ENCODE data around the gene PSKH1. TPM values are rescaled to one million over a fixed set of nuclear protein-coding genes. Genes with fewer than 3 reads are reported as not detected.
"Not testable (repeated sequence)": the region's sequence is repeated elsewhere in the genome, so short reads cannot be mapped to it uniquely, and the experiment has no call there.

Gene PSKH1
- total RNA-seq (2014; rRNA removed; shearing (Covaris generic)) = 3.3 and 3.5 TPM in 2 replicates

- DNase-seq (ENCODE audit: low spot score) = peak; percentile 81
Measured at GRCh38 chr16:67892899-67893742, at the start of gene PSKH1. PSKH1 (plus strand) TSS chr16:67893254; CDS start chr16:67908750, 15,496 bp downstream.

GRCh38 chr16:67843343-67843765, 49.7 kb upstream of the PSKH1 start:
- no peak for DNase-seq (ENCODE audit: low spot score)

GRCh38 chr16:67844497-67844896, 48.6 kb upstream of the PSKH1 start:
- DNase-seq (ENCODE audit: low spot score) = no peak

- DNase-seq (ENCODE audit: low spot score) = no peak
Measured at GRCh38 chr16:67845291-67846062, 47.6 kb upstream of the PSKH1 start.

- DNase-seq (ENCODE audit: low spot score) = no peak
Measured at GRCh38 chr16:67846063-67846319, 47.1 kb upstream of the PSKH1 start.

GRCh38 chr16:67846320-67847063, 46.6 kb upstream of the PSKH1 start, which contains the start of gene NUTF2:
NUTF2 (plus strand) TSS chr16:67846933; CDS start chr16:67865131, 18,198 bp downstream.
- DNase-seq (ENCODE audit: low spot score) = peak; percentile 82

- peak; percentile 46 for DNase-seq (ENCODE audit: low spot score)
Measured at GRCh38 chr16:67847064-67847861, 45.8 kb upstream of the PSKH1 start, which contains the start of gene CENPT. CENPT (minus strand) TSS chr16:67847693; CDS start chr16:67833859, 13,834 bp downstream.

GRCh38 chr16:67848118-67848517, 44.9 kb upstream of the PSKH1 start:
- DNase-seq (ENCODE audit: low spot score) = no peak

- DNase-seq (ENCODE audit: low spot score) = no peak
Measured at GRCh38 chr16:67853670-67854069, 39.4 kb upstream of the PSKH1 start.

GRCh38 chr16:67855789-67856188, 37.3 kb upstream of the PSKH1 start:
- DNase-seq (ENCODE audit: low spot score) = no peak

GRCh38 chr16:67856927-67857546, 36.0 kb upstream of the PSKH1 start:
- no peak for DNase-seq (ENCODE audit: low spot score)

- peak; percentile 74 for DNase-seq (ENCODE audit: low spot score)
Measured at GRCh38 chr16:67857547-67858233, 35.4 kb upstream of the PSKH1 start.

- DNase-seq (ENCODE audit: low spot score) = no peak
Measured at GRCh38 chr16:67858500-67858899, 34.6 kb upstream of the PSKH1 start.

GRCh38 chr16:67860589-67861398, 32.3 kb upstream of the PSKH1 start:
- peak; percentile 42 for DNase-seq (ENCODE audit: low spot score)

GRCh38 chr16:67861877-67862276, 31.2 kb upstream of the PSKH1 start:
- no peak for DNase-seq (ENCODE audit: low spot score)

- DNase-seq (ENCODE audit: low spot score) = peak; percentile 87
Measured at GRCh38 chr16:67862623-67863583, 30.2 kb upstream of the PSKH1 start.

GRCh38 chr16:67864044-67864443, 29.0 kb upstream of the PSKH1 start:
- not testable (repeated sequence) for DNase-seq (ENCODE audit: low spot score)

- no peak for DNase-seq (ENCODE audit: low spot score)
Measured at GRCh38 chr16:67864594-67864993, 28.5 kb upstream of the PSKH1 start.

Measured in A172 (cell line).